ENCODE results near the gene KLKB1. TPM values are rescaled to one million over a fixed set of nuclear protein-coding genes. Genes with fewer than 3 reads are reported as not detected.
A peak's percentile ranks its signal among the peaks of the same experiment; 100 is the strongest.

Gene KLKB1
- total RNA-seq, 1 experiment from 2014 or later: not detected

DNA sequence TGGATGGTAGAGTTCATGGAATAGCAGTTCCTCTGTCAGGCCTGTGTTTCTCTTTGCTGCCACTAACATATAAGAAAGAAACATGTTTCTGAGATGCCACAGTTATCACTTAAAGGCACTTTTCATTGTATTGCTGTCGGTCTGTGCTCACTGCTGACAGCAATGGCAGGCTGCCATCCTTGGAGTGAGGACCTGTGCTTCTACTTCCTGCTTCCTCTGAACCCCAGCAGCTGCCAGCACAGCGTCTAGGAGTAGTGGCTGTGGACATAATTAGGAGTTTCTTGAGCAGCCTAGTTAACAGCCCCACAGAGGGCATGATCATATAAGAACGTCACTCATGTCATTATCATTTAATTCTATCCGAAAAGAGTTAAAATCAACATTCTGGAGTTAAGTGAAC, 69.2 kb downstream of the KLKB1 start:
- Mint-ChIP-seq H3K27me3 (ENCODE audit: insufficient read depth, unreplicated experiment) (peaks cover 7% of the 10 kb centered on the region), H3K4me3 (ENCODE audit: unreplicated experiment) (no peak overlapping the region), H3K4me1 (ENCODE audit: low read depth, unreplicated experiment) (no peaks in the 10 kb centered on the region), H3K9me3 (ENCODE audit: unreplicated experiment) (no peaks in the 10 kb centered on the region), H3K27ac (ENCODE audit: unreplicated experiment) (no peak overlapping the region), H3K36me3 (ENCODE audit: insufficient read depth, unreplicated experiment) (no peaks in the 10 kb centered on the region)
- intact Hi-C loops (cut with micrococcal nuclease; ENCODE audit: unreplicated experiment): loop anchor here (5.0 kb wide), 2 partner anchors 171 to 431 kb away; no protein-coding TSS in a partner anchor
- H3K36me3 ChIP-seq (ENCODE audit: control insufficient read depth, insufficient read depth, low read length): no peaks in the 10 kb centered on the region
- no peaks in the 10 kb centered on the region for H3K9me3 ChIP-seq
- H3K27me3 ChIP-seq (replicated peaks; ENCODE audit: control insufficient read depth, insufficient read depth, low read length): no peaks in the 10 kb centered on the region
- ChIA-PET POLR2A (no interaction called here), CTCF (no interaction called here)
- no peak for DNase-seq
- TF ChIP-seq CTCF (IDR thresholded peaks at IDR 0.05; ENCODE audit: insufficient read depth in 1 of 2, low read depth in 1 of 2, low read length in 1 of 2, severe bottlenecking in 1 of 2, unreplicated experiment in 1 of 2): no peak
- H3K4me3 ChIP-seq (ENCODE audit: low read depth, low read length): no peak overlapping the region
- no TSS peak for BruUV-seq (replicated peaks)
- no peaks in the 10 kb centered on the region for H3K4me1 ChIP-seq

GRCh38 chr4:186297013-186297645, 69.8 kb downstream of the KLKB1 start:
- Mint-ChIP-seq H3K4me3 (ENCODE audit: unreplicated experiment) (no peak overlapping the region), H3K27me3 (ENCODE audit: insufficient read depth, unreplicated experiment) (peaks cover 7% of the 10 kb centered on the region), H3K27ac (ENCODE audit: unreplicated experiment) (no peak overlapping the region), H3K36me3 (ENCODE audit: insufficient read depth, unreplicated experiment) (no peaks in the 10 kb centered on the region), H3K9me3 (ENCODE audit: unreplicated experiment) (no peaks in the 10 kb centered on the region), H3K4me1 (ENCODE audit: low read depth, unreplicated experiment) (no peaks in the 10 kb centered on the region)
- peak; percentile 37 to 62 for TF ChIP-seq CTCF (IDR thresholded peaks at IDR 0.05; ENCODE audit: insufficient read depth in 1 of 2, low read depth in 1 of 2, low read length in 1 of 2, severe bottlenecking in 1 of 2, unreplicated experiment in 1 of 2)
- CTCF ChIA-PET: no interaction called here
- no peaks in the 10 kb centered on the region for H3K4me1 ChIP-seq
- H3K9me3 ChIP-seq: no peaks in the 10 kb centered on the region
- no peak overlapping the region for H3K4me3 ChIP-seq (ENCODE audit: low read depth, low read length)
- no TSS peak for BruUV-seq (replicated peaks)
- H3K36me3 ChIP-seq (ENCODE audit: control insufficient read depth, insufficient read depth, low read length): no peaks in the 10 kb centered on the region
- DNase-seq: peak in 1 of 2 experiments; percentile 43
- intact Hi-C loops (cut with micrococcal nuclease; ENCODE audit: unreplicated experiment): loop anchor here (1.0 to 5.0 kb wide), 4 partner anchors 170 to 430 kb away; no protein-coding TSS in a partner anchor
- POLR2A ChIA-PET: no interaction called here
- no peaks in the 10 kb centered on the region for H3K27me3 ChIP-seq (replicated peaks; ENCODE audit: control insufficient read depth, insufficient read depth, low read length)

- H3K9me3 ChIP-seq: no peaks in the 10 kb centered on the region
- ChIA-PET POLR2A (no interaction called here), CTCF (no interaction called here)
- H3K4me3 ChIP-seq (ENCODE audit: low read depth, low read length): no peak overlapping the region
- Mint-ChIP-seq H3K4me3 (ENCODE audit: unreplicated experiment) (no peak overlapping the region), H3K27ac (ENCODE audit: unreplicated experiment) (no peak overlapping the region), H3K9me3 (ENCODE audit: unreplicated experiment) (no peaks in the 10 kb centered on the region), H3K4me1 (ENCODE audit: low read depth, unreplicated experiment) (no peaks in the 10 kb centered on the region), H3K27me3 (ENCODE audit: insufficient read depth, unreplicated experiment) (peaks cover 7% of the 10 kb centered on the region), H3K36me3 (ENCODE audit: insufficient read depth, unreplicated experiment) (no peaks in the 10 kb centered on the region)
- no peak for TF ChIP-seq CTCF (IDR thresholded peaks at IDR 0.05; ENCODE audit: insufficient read depth in 1 of 2, low read depth in 1 of 2, low read length in 1 of 2, severe bottlenecking in 1 of 2, unreplicated experiment in 1 of 2)
- H3K27me3 ChIP-seq (replicated peaks; ENCODE audit: control insufficient read depth, insufficient read depth, low read length): no peaks in the 10 kb centered on the region
- intact Hi-C loops (cut with micrococcal nuclease; ENCODE audit: unreplicated experiment): loop anchor here (5.0 kb wide), 2 partner anchors 169 to 429 kb away; no protein-coding TSS in a partner anchor
- no peak for DNase-seq
- no peaks in the 10 kb centered on the region for H3K4me1 ChIP-seq
- BruUV-seq (replicated peaks): no TSS peak
- H3K36me3 ChIP-seq (ENCODE audit: control insufficient read depth, insufficient read depth, low read length): no peaks in the 10 kb centered on the region
Observed at GRCh38 chr4:186298031-186298647, 70.8 kb downstream of the KLKB1 start.

Measured in Caco-2 (cell line).